DOHH2 (cell line): ENCODE measurements around the gene N4BP3.

ENCODE experiments used
- H3F3A ChIP-seq: fragments of 200-600 bp; sonication (generic), shearing (Covaris generic); 2 replicates; pipeline ENCODE4 v1.6.0; 2016; ENCODE audit warnings: antibody characterized with exemption, mild to moderate bottlenecking; ENCODE audit not compliant: control insufficient read depth, insufficient read depth
- H3K27ac ChIP-seq: fragments of 200-600 bp; sonication (generic); 2 replicates; pipeline ENCODE4 v1.5.1; 2014; ENCODE audit warnings: low read depth, mild to moderate bottlenecking, low read length, moderate library complexity
- H3K27me3 ChIP-seq: fragments of 200-600 bp; sonication (generic); 2 replicates; pipeline ENCODE4 v1.6.1; 2014; ENCODE audit warnings: mild to moderate bottlenecking, low read length, mixed read lengths; ENCODE audit not compliant: control insufficient read depth
- H3K36me3 ChIP-seq: fragments of 200-600 bp; sonication (generic); 2 replicates; pipeline ENCODE4 v1.6.1; 2014; ENCODE audit warnings: mild to moderate bottlenecking, low read length, moderate library complexity, mixed read lengths; ENCODE audit not compliant: control insufficient read depth
- H3K4me1 ChIP-seq: fragments of 200-600 bp; sonication (generic); 2 replicates; pipeline ENCODE4 v1.6.1; 2014; ENCODE audit warnings: mild to moderate bottlenecking, low read length, mixed read lengths; ENCODE audit not compliant: control insufficient read depth
- H3K4me2 ChIP-seq: fragments of 200-600 bp; sonication (generic); 2 replicates; pipeline ENCODE4 v1.6.0; 2014; ENCODE audit warnings: mild to moderate bottlenecking, low read length, moderate library complexity
- H3K4me3 ChIP-seq: fragments of 200-600 bp; sonication (generic); 2 replicates; pipeline ENCODE4 v1.5.1; 2014; ENCODE audit warnings: mild to moderate bottlenecking, low read length, mixed read lengths
- H3K79me2 ChIP-seq: fragments of 200-600 bp; sonication (generic); 2 replicates; pipeline ENCODE4 v1.6.1; 2014; ENCODE audit warnings: mild to moderate bottlenecking, low read length, mixed read lengths; ENCODE audit not compliant: control insufficient read depth
- H3K9me2 ChIP-seq: fragments of 200-600 bp; sonication (generic); replicated peaks from 2 replicates; pipeline ENCODE4 v1.6.1; 2014; ENCODE audit warnings: mild to moderate bottlenecking, low read length, mixed read lengths; ENCODE audit not compliant: control insufficient read depth
- H3K9me3 ChIP-seq: fragments of 200-600 bp; sonication (generic); 2 replicates; pipeline ENCODE4 v1.6.1; 2014; ENCODE audit warnings: antibody characterized with exemption, low read length, mixed read lengths; ENCODE audit not compliant: control insufficient read depth, insufficient read depth
- H4K20me1 ChIP-seq: fragments of 200-600 bp; sonication (generic); 2 replicates; pipeline ENCODE4 v1.6.0; 2014; ENCODE audit warnings: low read depth, mild to moderate bottlenecking, antibody characterized with exemption, low read length, moderate library complexity; ENCODE audit not compliant: control insufficient read depth, insufficient read depth
- CTCF ChIP-seq: fragments of 200-600 bp; sonication (generic); IDR thresholded peaks from one replicate; pipeline ENCODE4 v1.5.1; 2014; ENCODE audit warnings: antibody characterized with exemption, mild to moderate bottlenecking, low read depth, low read length; ENCODE audit not compliant: poor library complexity, severe bottlenecking
- EZH2phosphoT487 ChIP-seq: fragments of 200-600 bp; sonication (generic); IDR thresholded peaks from 2 replicates; pipeline ENCODE4 v1.6.1; 2017; ENCODE audit warnings: borderline replicate concordance, mild to moderate bottlenecking, antibody characterized with exemption, low read length, moderate library complexity, mixed read lengths

Gene N4BP3

DNA sequence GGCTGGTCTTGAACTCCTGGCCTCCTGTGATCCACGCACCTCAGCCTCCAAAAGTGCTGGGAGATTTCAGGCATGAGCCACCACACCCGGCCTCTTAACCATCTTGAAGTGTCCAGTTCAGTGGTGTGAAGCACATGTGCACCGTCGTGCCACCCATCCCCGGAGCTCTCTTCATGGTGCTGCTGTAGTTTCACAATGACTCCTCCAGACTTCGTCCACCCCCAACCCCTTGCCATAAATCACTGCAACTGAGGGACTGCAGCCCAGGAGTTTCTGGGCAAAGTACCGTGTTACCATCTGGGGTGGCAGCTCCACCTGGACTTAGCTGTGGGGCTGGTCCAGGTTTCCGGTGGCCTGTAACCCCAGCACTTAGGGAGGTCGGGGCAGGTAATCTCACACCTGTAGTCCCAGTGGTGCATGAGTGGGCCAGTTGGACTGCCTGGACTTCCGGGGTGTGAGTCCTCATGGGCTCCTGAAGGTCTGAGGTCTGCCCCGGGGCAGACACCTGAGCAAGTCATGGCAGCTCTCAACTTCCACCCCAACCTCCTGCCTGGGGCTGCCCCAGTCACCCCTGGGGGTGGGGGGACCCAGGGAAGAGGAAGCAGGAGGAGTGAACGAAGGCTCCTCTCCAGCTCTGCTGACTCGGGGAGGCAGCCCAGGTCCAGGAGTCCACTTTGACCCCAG, 6.6 kb upstream of the N4BP3 start:
- no peak for TF ChIP-seq EZH2phosphoT487
- no peak for TF ChIP-seq CTCF
- Histone ChIP-seq H3K4me3 (no peak overlapping the region), H3K4me1 (peaks cover 28% of the 10 kb centered on the region), H3K9me2 (no peaks in the 10 kb centered on the region), H3K27me3 (no peaks in the 10 kb centered on the region), H3K9me3 (no peaks in the 10 kb centered on the region), H4K20me1 (no peaks in the 10 kb centered on the region), H3K36me3 (no peaks in the 10 kb centered on the region), H3K27ac (no peak overlapping the region), H3F3A (0 out of 2 replicates have a peak, but pooled peaks cover under 1% of the 10 kb centered on the region), H3K79me2 (no peaks in the 10 kb centered on the region), H3K4me2 (no peak overlapping the region)

- no peak overlapping the region for H3K27ac ChIP-seq
- H3K4me1 ChIP-seq, result peaks cover 36% of the 10 kb centered on the region
- no peak overlapping the region for H3K4me2 ChIP-seq
- H3F3A ChIP-seq, result peaks cover 9% of the 10 kb centered on the region; the same call in 1 of the 2 replicates
- TF ChIP-seq EZH2phosphoT487 (no peak), CTCF (no peak)
- H3K9me2 ChIP-seq, result no peaks in the 10 kb centered on the region
- no peaks in the 10 kb centered on the region for H3K9me3 ChIP-seq
- H3K79me2 ChIP-seq, result no peaks in the 10 kb centered on the region; the same call in 1 of the 2 replicates
- no peak overlapping the region for H3K4me3 ChIP-seq
- no peaks in the 10 kb centered on the region for H4K20me1 ChIP-seq
- no peaks in the 10 kb centered on the region for H3K36me3 ChIP-seq
- no peaks in the 10 kb centered on the region for H3K27me3 ChIP-seq
Measured at GRCh38 chr5:178107756-178108310, 5.5 kb upstream of the N4BP3 start.

DNA sequence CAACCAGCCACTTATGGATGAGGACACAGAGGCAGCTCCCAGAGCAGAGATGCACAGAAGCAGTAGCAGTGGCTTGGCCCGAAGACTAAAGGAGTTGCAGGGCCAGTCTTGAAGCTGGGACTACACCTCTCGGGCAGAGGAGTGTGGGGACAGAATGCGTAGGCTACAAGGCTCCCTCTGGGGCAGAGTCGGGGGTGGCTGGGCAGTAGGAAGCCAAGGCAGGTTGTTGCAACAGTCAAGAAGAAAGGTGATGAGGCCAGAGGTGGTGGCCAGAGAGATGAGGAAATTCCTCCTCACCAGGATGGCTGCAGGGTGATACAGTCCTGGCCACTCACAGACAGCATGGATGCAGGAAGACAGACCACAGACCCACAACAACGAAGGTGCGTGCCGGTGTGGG, 4.9 kb upstream of the N4BP3 start:
- H3K4me2 ChIP-seq, result peak overlapping the region; percentile 22; the same call in 1 of the 2 replicates
- no peaks in the 10 kb centered on the region for H3K27me3 ChIP-seq
- no peaks in the 10 kb centered on the region for H4K20me1 ChIP-seq

More for the DNA sequence above, 4.9 kb upstream of the N4BP3 start:
- H3K79me2 ChIP-seq, result no peaks in the 10 kb centered on the region; the same call in 1 of the 2 replicates
- peaks cover 38% of the 10 kb centered on the region for H3K4me1 ChIP-seq
- H3K9me3 ChIP-seq, result no peaks in the 10 kb centered on the region
- H3K4me3 ChIP-seq, result no peak overlapping the region
- no peaks in the 10 kb centered on the region for H3K36me3 ChIP-seq
- H3K27ac ChIP-seq, result no peak overlapping the region
- H3K9me2 ChIP-seq, result no peaks in the 10 kb centered on the region
- peaks cover 11% of the 10 kb centered on the region; the same call in 1 of the 2 replicates for H3F3A ChIP-seq
- TF ChIP-seq CTCF (no peak), EZH2phosphoT487 (no peak)
